HL-60 (cell line): ENCODE data around the gene ANKS1B.

Experiments
- DNase-seq, 2 experiments: peaks; one replicate each; pipeline ENCODE4 v3.0.0-alpha.2; 2010 to 2020; ENCODE audit warnings: low read depth in 1 of 2, low spot score in 1 of 2
- H3K27ac ChIP-seq: fragments of 250-450 bp; sonication (Bioruptor Pico); replicated peaks from 2 replicates; pipeline ENCODE4 v1.5.1; 2020; ENCODE audit warnings: mild to moderate bottlenecking, moderate library complexity
- H3K27me3 ChIP-seq: fragments of 250-450 bp; sonication (Bioruptor Pico); 2 replicates; pipeline ENCODE4 v1.5.1; 2021; ENCODE audit warnings: mild to moderate bottlenecking, moderate library complexity; ENCODE audit not compliant: insufficient read depth, poor library complexity, severe bottlenecking
- H3K4me3 ChIP-seq: replicated peaks from 2 replicates; pipeline ENCODE4 v1.5.1; 2011; ENCODE audit warnings: mild to moderate bottlenecking, control low read depth, low read length; ENCODE audit not compliant: insufficient read depth
- CTCF ChIP-seq: IDR thresholded peaks from one replicate; pipeline ENCODE4 v1.5.1; 2011; ENCODE audit warnings: low read length, control low read depth, inconsistent platforms; ENCODE audit not compliant: insufficient read depth
- GABPA ChIP-seq: IDR thresholded peaks from 2 replicates; pipeline ENCODE4 v1.6.1; 2012; ENCODE audit warnings: low read depth
- POLR2AphosphoS5 ChIP-seq: IDR thresholded peaks from 2 replicates; pipeline ENCODE4 v1.6.1; 2012; ENCODE audit warnings: low read depth
- REST ChIP-seq: IDR thresholded peaks from 2 replicates; pipeline ENCODE4 v1.6.1; 2012; ENCODE audit warnings: low read depth; ENCODE audit not compliant: insufficient replicate concordance
- SPI1 ChIP-seq: IDR thresholded peaks from 2 replicates; pipeline ENCODE4 v1.6.1; 2012; ENCODE audit warnings: low read depth, mild to moderate bottlenecking, borderline replicate concordance

Gene ANKS1B

GRCh38 chr12:99152337-99152736 is 832.4 kb downstream of the ANKS1B start:
- H3K27me3 ChIP-seq: peaks cover 4% of the 10 kb centered on the region
- H3K4me3 ChIP-seq: no peak overlapping the region
- H3K27ac ChIP-seq: no peak overlapping the region
- no peak for DNase-seq
- TF ChIP-seq REST (no peak), GABPA (no peak), POLR2AphosphoS5 (no peak), CTCF (no peak), SPI1 (no peak)

- H3K27ac ChIP-seq: no peak overlapping the region
- H3K4me3 ChIP-seq: no peak overlapping the region
- TF ChIP-seq POLR2AphosphoS5 (no peak), CTCF (no peak), REST (no peak), SPI1 (no peak), GABPA (no peak)
- H3K27me3 ChIP-seq: peaks cover 4% of the 10 kb centered on the region
- DNase-seq: no peak
These were observed 833.0 kb downstream of the ANKS1B start for GRCh38 chr12:99151744-99152143.

- no peak for DNase-seq
- Histone ChIP-seq H3K4me3 (no peak overlapping the region), H3K27me3 (no peaks in the 10 kb centered on the region), H3K27ac (no peak overlapping the region)
- TF ChIP-seq CTCF (no peak), SPI1 (peak; percentile 93)
These were observed 837.6 kb downstream of the ANKS1B start for GRCh38 chr12:99147130-99147529.

- TF ChIP-seq REST (no peak), CTCF (no peak), SPI1 (no peak), GABPA (no peak), POLR2AphosphoS5 (no peak)
- no peak for DNase-seq
- Histone ChIP-seq H3K4me3 (no peak overlapping the region), H3K27ac (no peak overlapping the region), H3K27me3 (no peaks in the 10 kb centered on the region)
These were observed 838.0 kb downstream of the ANKS1B start for GRCh38 chr12:99146730-99147129.
